Esophagus (tissue), 2 donors: ENCODE data around the gene DSCAM. TPM values are rescaled to one million over a fixed set of nuclear protein-coding genes. Genes with fewer than 3 reads are reported as not detected.
A peak's percentile ranks its signal among the peaks of the same experiment; 100 is the strongest.
"Not testable (repeated sequence)": the region's sequence is repeated elsewhere in the genome, so short reads cannot be mapped to it uniquely, and the experiment has no call there.

ENCODE experiments used
- H3K27ac ChIP-seq, 2 donors: one replicate each; pipeline ENCODE4 v1.5.1; 2013; ENCODE audit warnings: low read depth in 2 of 2, mild to moderate bottlenecking in 2 of 2, inconsistent platforms in 1 of 2, low read length in 1 of 2, moderate library complexity in 1 of 2
- H3K27me3 ChIP-seq, 2 donors: one replicate each; pipeline ENCODE4 v1.6.1; 2013; ENCODE audit warnings: low read length in 2 of 2, control low read depth in 1 of 2, mild to moderate bottlenecking in 1 of 2; ENCODE audit not compliant: insufficient read depth in 2 of 2, control insufficient read depth in 1 of 2
- H3K36me3 ChIP-seq, 2 donors: one replicate each; pipeline ENCODE4 v1.6.1; 2013; ENCODE audit warnings: low read length in 1 of 2; ENCODE audit not compliant: control insufficient read depth in 2 of 2, insufficient read depth in 2 of 2
- H3K4me1 ChIP-seq, 2 donors: one replicate each; pipeline ENCODE4 v1.6.1; 2013; ENCODE audit warnings: low read length in 1 of 2; ENCODE audit not compliant: control insufficient read depth in 2 of 2, insufficient read depth in 2 of 2
- H3K4me3 ChIP-seq, 2 donors: one replicate each; pipeline ENCODE4 v1.5.1; 2013; ENCODE audit warnings: low read length in 2 of 2, mild to moderate bottlenecking in 2 of 2, low read depth in 1 of 2, moderate library complexity in 1 of 2
- H3K9me3 ChIP-seq, 2 donors: one replicate each; pipeline ENCODE4 v1.6.1; 2013; ENCODE audit warnings: mild to moderate bottlenecking in 2 of 2, low read depth in 1 of 2, low read length in 1 of 2, moderate library complexity in 1 of 2; ENCODE audit not compliant: control insufficient read depth in 2 of 2, insufficient read depth in 1 of 2
- WGBS, 2 donors: extraction: QIAGEN DNeasy Blood & Tissue Kit; methylation state at CpG; one replicate each; pipeline ENCODE4 v1.1.7; 2013; 5-methylcytosine and 5-hydroxymethylcytosine counted together
- polyA plus RNA-seq, 2 donors: library from polyadenylated mRNA; stranded (reverse); fragments of 200-250 nt; gene quantifications; one replicate each; pipeline ENCODE4 v1.2.3, GENCODE V29; 2013
- donor health status: healthy with polysubstance abuse.
- donor health status: Bipolar disorder and iron deficiency.

The DSCAM gene
- polyA plus RNA-seq, result under 1 TPM in 1 of 2 donors, not detected in 1; under 0.01 TPM

GRCh38 chr21:40846587-40847411 lies at the start of gene DSCAM:
DSCAM (minus strand) TSS chr21:40847158; CDS start chr21:40846661, 497 bp downstream.
- Histone ChIP-seq H3K27ac (no peak within 1 kb of the TSS), H3K27me3 (peaks cover 3 to 7% of the 10 kb centered on the region in 2 donors)

GRCh38 chr21:40895697-40896096 lies 48.7 kb upstream of the DSCAM start:
- H3K36me3 ChIP-seq, H3K27ac ChIP-seq, H3K9me3 ChIP-seq, H3K27me3 ChIP-seq, H3K4me1 ChIP-seq, H3K4me3 ChIP-seq: not testable (repeated sequence)
- WGBS, 2 donors, result 85 to 89% methylated on average over 3 of the region's 3 CpGs

More at GRCh38 chr21:40846587-40847411, at the start of gene DSCAM:
- WGBS, 2 donors, result 4 to 6% methylated on average over 64 to 94 of the region's 94 CpGs
- Histone ChIP-seq H3K4me3 (peak within 1 kb of the TSS; percentile 14 to 39), H3K36me3 (no peaks in the 10 kb centered on the region), H3K4me1 (peaks cover 4 to 6% of the 10 kb centered on the region in 2 donors), H3K9me3 (no peaks in the 10 kb centered on the region)

- Histone ChIP-seq H3K4me1 (peaks cover 0 to 2% of the 10 kb centered on the region in 2 donors), H3K36me3 (no peaks in the 10 kb centered on the region), H3K27ac (no peak overlapping the region)
These were observed 40.0 kb upstream of the DSCAM start for GRCh38 chr21:40886931-40887330.

GRCh38 chr21:40886006-40886405 lies 39.0 kb upstream of the DSCAM start:
- Histone ChIP-seq H3K4me1 (peaks cover 0 to 2% of the 10 kb centered on the region in 2 donors), H3K27ac (no peak overlapping the region)
- 83% methylated on average over 3 of the region's 3 CpGs for WGBS, 2 donors

More at GRCh38 chr21:40886931-40887330, 40.0 kb upstream of the DSCAM start:
- 46 to 61% methylated on average over 4 of the region's 4 CpGs for WGBS, 2 donors
- H3K4me3 ChIP-seq, result no peak overlapping the region
- H3K27me3 ChIP-seq, result no peaks in the 10 kb centered on the region
- H3K9me3 ChIP-seq, result no peaks in the 10 kb centered on the region

GRCh38 chr21:40882192-40882915 lies 35.4 kb upstream of the DSCAM start:
- 84 to 85% methylated on average over 7 of the region's 7 CpGs for WGBS, 2 donors
- Histone ChIP-seq H3K27me3 (no peaks in the 10 kb centered on the region), H3K4me3 (no peak overlapping the region), H3K27ac (no peak overlapping the region), H3K4me1 (no peaks in the 10 kb centered on the region), H3K9me3 (no peaks in the 10 kb centered on the region), H3K36me3 (no peaks in the 10 kb centered on the region)

More at GRCh38 chr21:40886006-40886405, 39.0 kb upstream of the DSCAM start:
- H3K36me3 ChIP-seq, result no peaks in the 10 kb centered on the region
- H3K4me3 ChIP-seq, result no peak overlapping the region
- no peaks in the 10 kb centered on the region for H3K27me3 ChIP-seq
- H3K9me3 ChIP-seq, result no peaks in the 10 kb centered on the region

GRCh38 chr21:40881767-40882166 lies 34.8 kb upstream of the DSCAM start:
- Histone ChIP-seq H3K36me3 (no peaks in the 10 kb centered on the region), H3K27me3 (no peaks in the 10 kb centered on the region), H3K27ac (no peak overlapping the region), H3K4me3 (no peak overlapping the region), H3K4me1 (no peaks in the 10 kb centered on the region), H3K9me3 (no peaks in the 10 kb centered on the region)
- 48 to 53% methylated on average over 2 of the region's 2 CpGs for WGBS, 2 donors

GRCh38 chr21:40871099-40871498 lies 24.1 kb upstream of the DSCAM start:
- no peaks in the 10 kb centered on the region for H3K27me3 ChIP-seq
- 92 to 96% methylated on average over 1 of the region's 1 CpG for WGBS, 2 donors
- H3K9me3 ChIP-seq, result no peaks in the 10 kb centered on the region
- no peak overlapping the region for H3K27ac ChIP-seq
- no peaks in the 10 kb centered on the region for H3K36me3 ChIP-seq
- no peaks in the 10 kb centered on the region for H3K4me1 ChIP-seq
- no peak overlapping the region for H3K4me3 ChIP-seq

GRCh38 chr21:40863839-40864238 lies 16.9 kb upstream of the DSCAM start:
- 83% methylated on average over 4 of the region's 4 CpGs for WGBS, 2 donors

GRCh38 chr21:40858517-40858916 lies 11.6 kb upstream of the DSCAM start:
- no peaks in the 10 kb centered on the region for H3K4me1 ChIP-seq
- H3K27me3 ChIP-seq, result no peaks in the 10 kb centered on the region
- no peaks in the 10 kb centered on the region for H3K36me3 ChIP-seq
- H3K4me3 ChIP-seq, result no peak overlapping the region
- H3K9me3 ChIP-seq, result peaks cover 0 to 2% of the 10 kb centered on the region in 2 donors
- no peak overlapping the region for H3K27ac ChIP-seq

More at GRCh38 chr21:40863839-40864238, 16.9 kb upstream of the DSCAM start:
- Histone ChIP-seq H3K9me3 (peaks cover 0 to 2% of the 10 kb centered on the region in 2 donors), H3K27me3 (no peaks in the 10 kb centered on the region), H3K4me1 (no peaks in the 10 kb centered on the region), H3K36me3 (no peaks in the 10 kb centered on the region), H3K4me3 (no peak overlapping the region), H3K27ac (no peak overlapping the region)
